Ascending aorta (tissue), 2 donors: ENCODE measurements around the gene CAMK2D. TPM values are rescaled to one million over a fixed set of nuclear protein-coding genes. Genes with fewer than 3 reads are reported as not detected.

Experiments
- DNase-seq, 2 donors: peaks; one replicate each; pipeline ENCODE4 v3.0.0-alpha.2; 2019; ENCODE audit warnings: low spot score in 2 of 2
- H3K27ac ChIP-seq, 2 donors: fragments of 200-600 bp; sonication (generic); one replicate each; pipeline ENCODE4 v1.5.1; 2016 to 2017; ENCODE audit warnings: mild to moderate bottlenecking in 1 of 2
- H3K27me3 ChIP-seq: fragments of 200-600 bp; sonication (generic); one replicate; pipeline ENCODE4 v1.5.1; 2017
- H3K36me3 ChIP-seq, 2 donors: fragments of 200-600 bp; sonication (generic); one replicate each; pipeline ENCODE4 v1.5.1; 2016
- H3K4me1 ChIP-seq, 2 donors: fragments of 200-600 bp; sonication (generic); one replicate each; pipeline ENCODE4 v1.5.1; 2016 to 2017; ENCODE audit warnings: mild to moderate bottlenecking in 1 of 2
- H3K4me3 ChIP-seq, 2 donors: fragments of 200-600 bp; sonication (generic); one replicate each; pipeline ENCODE4 v1.5.1; 2016 to 2017; ENCODE audit warnings: mild to moderate bottlenecking in 1 of 2
- H3K9me3 ChIP-seq, 2 donors: fragments of 200-600 bp; sonication (generic); one replicate each; pipeline ENCODE4 v1.5.1; 2016
- CTCF ChIP-seq, 3 experiments: fragments of 200-600 bp in 2 of 3; fragments of 450-650 bp in 1 of 3; sonication (generic) in 2 of 3; IDR thresholded peaks; one replicate each; pipeline ENCODE4 v1.5.1; 2016 to 2019; ENCODE audit warnings: antibody characterized with exemption in 3 of 3, mild to moderate bottlenecking in 1 of 3, moderate library complexity in 1 of 3
- intact Hi-C: fragments of 100-400 bp; cut with DNase I; formaldehyde crosslinking; loops from one replicate; pipeline ENCODE4 v1.15.1; 2023
- total RNA-seq: library from RNA; depleted of rRNA; stranded (reverse); fragments of >200 nt; gene quantifications from one replicate; pipeline ENCODE4 v1.1.0, GENCODE V29; 2016

The CAMK2D gene
- total RNA-seq, 1 donor from 2014 or later: 23.8 TPM

- DNase-seq: no peak
- no peak for TF ChIP-seq CTCF (IDR thresholded peaks at IDR 0.05)
- H3K4me1 ChIP-seq: no peaks in the 10 kb centered on the region
- H3K27ac ChIP-seq: no peak overlapping the region
- H3K27me3 ChIP-seq: no peaks in the 10 kb centered on the region
- peaks cover 4 to 24% of the 10 kb centered on the region in 2 donors for H3K36me3 ChIP-seq
- intact Hi-C loops: no loop called here
- no peaks in the 10 kb centered on the region for H3K9me3 ChIP-seq
- H3K4me3 ChIP-seq: no peak overlapping the region
Observed at GRCh38 chr4:113497154-113497884, 264.2 kb downstream of the CAMK2D start.

DNA sequence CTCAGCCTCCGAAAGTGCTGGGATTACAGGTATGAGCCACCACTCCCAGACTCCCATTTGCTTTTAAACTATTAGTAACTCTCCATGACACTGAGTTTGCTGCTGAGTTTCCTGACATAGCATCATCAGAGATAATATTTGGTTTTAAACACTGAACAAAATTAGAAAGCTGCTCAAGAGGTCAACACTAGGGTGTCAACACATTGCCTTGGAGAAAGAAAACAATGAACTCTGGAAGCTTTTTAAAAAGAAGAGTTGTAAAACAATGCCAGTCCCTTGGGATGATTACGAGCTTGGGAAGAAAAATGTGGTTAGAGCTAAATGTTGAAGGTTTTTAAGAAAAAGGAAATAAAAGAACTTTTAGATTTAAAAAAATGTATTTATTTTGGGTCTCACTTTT lies 264.8 kb downstream of the CAMK2D start:
- Histone ChIP-seq H3K4me1 (no peaks in the 10 kb centered on the region), H3K9me3 (no peaks in the 10 kb centered on the region), H3K27me3 (no peaks in the 10 kb centered on the region), H3K36me3 (peaks cover 4 to 24% of the 10 kb centered on the region in 2 donors), H3K27ac (no peak overlapping the region), H3K4me3 (no peak overlapping the region)
- no peak for TF ChIP-seq CTCF (IDR thresholded peaks at IDR 0.05)
- no peak for DNase-seq
- intact Hi-C loops: no loop called here

DNA sequence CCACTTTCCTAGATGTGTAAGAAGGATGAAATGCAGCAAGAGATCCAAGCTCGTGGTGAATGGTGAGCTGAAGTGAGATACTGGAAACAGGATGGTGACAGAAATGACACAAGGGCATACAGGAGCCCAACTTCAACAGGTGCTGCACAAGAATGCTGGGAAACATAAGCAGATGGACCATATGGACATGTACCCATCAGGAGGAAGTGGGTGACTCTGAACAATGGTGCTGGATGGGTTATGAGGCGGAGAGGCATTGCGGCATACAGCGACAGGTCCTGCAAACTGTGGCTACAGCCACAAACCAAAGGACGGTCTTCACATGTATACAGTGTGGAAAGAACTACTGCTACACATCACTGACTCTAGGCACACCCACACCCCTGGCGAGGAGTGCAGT lies 265.7 kb downstream of the CAMK2D start:
- Histone ChIP-seq H3K27ac (no peak overlapping the region), H3K4me3 (no peak overlapping the region), H3K27me3 (no peaks in the 10 kb centered on the region), H3K9me3 (no peaks in the 10 kb centered on the region), H3K36me3 (peaks cover 4 to 24% of the 10 kb centered on the region in 2 donors), H3K4me1 (no peaks in the 10 kb centered on the region)
- no peak for DNase-seq
- intact Hi-C loops: no loop called here
- TF ChIP-seq CTCF (IDR thresholded peaks at IDR 0.05): no peak

- DNase-seq: no peak
- peaks cover 2 to 5% of the 10 kb centered on the region in 2 donors for H3K36me3 ChIP-seq
- intact Hi-C loops: no loop called here
- H3K27me3 ChIP-seq: no peaks in the 10 kb centered on the region
- no peaks in the 10 kb centered on the region for H3K4me1 ChIP-seq
- no peaks in the 10 kb centered on the region for H3K9me3 ChIP-seq
- H3K4me3 ChIP-seq: no peak overlapping the region
- no peak overlapping the region for H3K27ac ChIP-seq
- no peak for TF ChIP-seq CTCF (IDR thresholded peaks at IDR 0.05)
Observed at GRCh38 chr4:113483131-113483530, 278.4 kb downstream of the CAMK2D start.

DNA sequence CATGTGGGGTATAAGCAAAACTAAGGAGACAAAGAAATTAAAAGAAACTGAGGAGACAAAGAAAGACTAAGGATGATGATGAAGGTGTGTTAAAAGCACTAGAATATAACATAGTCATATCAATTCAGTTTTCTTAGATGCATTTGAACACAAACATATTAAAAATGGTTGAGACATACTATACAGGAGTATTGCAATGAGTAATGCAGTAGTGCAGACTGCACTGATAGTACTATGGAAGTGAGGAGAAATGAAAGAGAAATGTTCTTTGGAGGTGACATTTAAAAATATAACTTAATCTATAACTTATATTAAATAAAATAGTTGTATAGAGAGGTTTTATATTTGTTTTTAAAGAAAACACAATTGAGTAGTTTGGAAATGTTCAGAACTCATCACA lies 279.2 kb downstream of the CAMK2D start:
- Histone ChIP-seq H3K36me3 (peaks cover 2 to 7% of the 10 kb centered on the region in 2 donors), H3K4me1 (no peaks in the 10 kb centered on the region), H3K27me3 (no peaks in the 10 kb centered on the region), H3K4me3 (no peak overlapping the region), H3K27ac (no peak overlapping the region), H3K9me3 (peaks cover under 1 to 4% of the 10 kb centered on the region in 2 donors)
- intact Hi-C loops: no loop called here
- DNase-seq: no peak
- TF ChIP-seq CTCF (IDR thresholded peaks at IDR 0.05): no peak
